ENCODE data around the gene MLXIP. TPM values are rescaled to one million over a fixed set of nuclear protein-coding genes. Genes with fewer than 3 reads are reported as not detected.

MLXIP gene
- polyA plus RNA-seq, 4 donors, result 8.5 to 55.0 (median 30.5) TPM

GRCh38 chr12:122135437-122136031, 57.0 kb downstream of the MLXIP start:
- H3K9me3 ChIP-seq (ENCODE audit: control insufficient read depth in 2 of 2, insufficient read depth in 1 of 2, low read depth in 1 of 2, low read length in 1 of 2), result no peaks in the 10 kb centered on the region
- DNase-seq (no peak), FAIRE-seq (no peak)
- no peaks in the 10 kb centered on the region for H3K4me1 ChIP-seq (ENCODE audit: control insufficient read depth in 3 of 3, insufficient read depth in 2 of 3, low read depth in 1 of 3, low read length in 2 of 3)
- WGBS, 3 donors, result 96 to 97% (median 97%) methylated on average over 18 of the region's 18 CpGs
- no peaks in the 10 kb centered on the region for H3K27me3 ChIP-seq (ENCODE audit: control insufficient read depth in 3 of 3, insufficient read depth in 3 of 3, low read length in 3 of 3)
- H3K27ac ChIP-seq (ENCODE audit: low read depth in 1 of 3, low read length in 2 of 3), result no peak overlapping the region
- H3K4me3 ChIP-seq (ENCODE audit: low read depth in 1 of 3, low read length in 3 of 3), result no peak overlapping the region
- peaks cover 11 to 98% (median 15%) of the 10 kb centered on the region in 3 donors for H3K36me3 ChIP-seq (ENCODE audit: control insufficient read depth in 3 of 3, insufficient read depth in 2 of 3, low read depth in 1 of 3, low read length in 3 of 3)

- no peak for FAIRE-seq
- peaks cover 9 to 98% (median 19%) of the 10 kb centered on the region in 3 donors for H3K36me3 ChIP-seq (ENCODE audit: control insufficient read depth in 3 of 3, insufficient read depth in 2 of 3, low read depth in 1 of 3, low read length in 3 of 3)
- 83 to 91% (median 86%) methylated on average over 10 of the region's 10 CpGs for WGBS, 3 donors
Measured at GRCh38 chr12:122137229-122137628, 58.7 kb downstream of the MLXIP start.

GRCh38 chr12:122137681-122138080, 59.1 kb downstream of the MLXIP start:
- FAIRE-seq, result no peak
- Histone ChIP-seq H3K4me1 (ENCODE audit: control insufficient read depth in 3 of 3, insufficient read depth in 2 of 3, low read depth in 1 of 3, low read length in 2 of 3) (no peaks in the 10 kb centered on the region), H3K36me3 (ENCODE audit: control insufficient read depth in 3 of 3, insufficient read depth in 2 of 3, low read depth in 1 of 3, low read length in 3 of 3) (peaks cover 10 to 98% (median 17%) of the 10 kb centered on the region in 3 donors), H3K4me3 (ENCODE audit: low read depth in 1 of 3, low read length in 3 of 3) (no peak overlapping the region), H3K27ac (ENCODE audit: low read depth in 1 of 3, low read length in 2 of 3) (no peak overlapping the region), H3K9me3 (ENCODE audit: control insufficient read depth in 2 of 2, insufficient read depth in 1 of 2, low read depth in 1 of 2, low read length in 1 of 2) (no peaks in the 10 kb centered on the region), H3K27me3 (ENCODE audit: control insufficient read depth in 3 of 3, insufficient read depth in 3 of 3, low read length in 3 of 3) (no peaks in the 10 kb centered on the region)
- DNase-seq, result peak; percentile 49 to 52
- WGBS, 3 donors, result 42 to 59% (median 52%) methylated on average over 11 of the region's 11 CpGs

More at GRCh38 chr12:122137229-122137628, 58.7 kb downstream of the MLXIP start:
- Histone ChIP-seq H3K27me3 (ENCODE audit: control insufficient read depth in 3 of 3, insufficient read depth in 3 of 3, low read length in 3 of 3) (no peaks in the 10 kb centered on the region), H3K4me3 (ENCODE audit: low read depth in 1 of 3, low read length in 3 of 3) (no peak overlapping the region), H3K4me1 (ENCODE audit: control insufficient read depth in 3 of 3, insufficient read depth in 2 of 3, low read depth in 1 of 3, low read length in 2 of 3) (no peaks in the 10 kb centered on the region), H3K27ac (ENCODE audit: low read depth in 1 of 3, low read length in 2 of 3) (no peak overlapping the region), H3K9me3 (ENCODE audit: control insufficient read depth in 2 of 2, insufficient read depth in 1 of 2, low read depth in 1 of 2, low read length in 1 of 2) (no peaks in the 10 kb centered on the region)
- no peak for DNase-seq

GRCh38 chr12:122138181-122138580, 59.6 kb downstream of the MLXIP start:
- FAIRE-seq (no peak), DNase-seq (no peak)
- Histone ChIP-seq H3K9me3 (ENCODE audit: control insufficient read depth in 2 of 2, insufficient read depth in 1 of 2, low read depth in 1 of 2, low read length in 1 of 2) (no peaks in the 10 kb centered on the region), H3K4me1 (ENCODE audit: control insufficient read depth in 3 of 3, insufficient read depth in 2 of 3, low read depth in 1 of 3, low read length in 2 of 3) (no peaks in the 10 kb centered on the region), H3K27me3 (ENCODE audit: control insufficient read depth in 3 of 3, insufficient read depth in 3 of 3, low read length in 3 of 3) (no peaks in the 10 kb centered on the region), H3K36me3 (ENCODE audit: control insufficient read depth in 3 of 3, insufficient read depth in 2 of 3, low read depth in 1 of 3, low read length in 3 of 3) (peaks cover 9 to 98% (median 15%) of the 10 kb centered on the region in 3 donors), H3K4me3 (ENCODE audit: low read depth in 1 of 3, low read length in 3 of 3) (no peak overlapping the region), H3K27ac (ENCODE audit: low read depth in 1 of 3, low read length in 2 of 3) (no peak overlapping the region)
- WGBS, 3 donors, result 85 to 91% (median 88%) methylated on average over 11 of the region's 11 CpGs

- Histone ChIP-seq H3K27me3 (ENCODE audit: control insufficient read depth in 3 of 3, insufficient read depth in 3 of 3, low read length in 3 of 3) (no peaks in the 10 kb centered on the region), H3K36me3 (ENCODE audit: control insufficient read depth in 3 of 3, insufficient read depth in 2 of 3, low read depth in 1 of 3, low read length in 3 of 3) (peaks cover 5 to 98% (median 10%) of the 10 kb centered on the region in 3 donors), H3K27ac (ENCODE audit: low read depth in 1 of 3, low read length in 2 of 3) (no peak overlapping the region), H3K9me3 (ENCODE audit: control insufficient read depth in 2 of 2, insufficient read depth in 1 of 2, low read depth in 1 of 2, low read length in 1 of 2) (no peaks in the 10 kb centered on the region), H3K4me1 (ENCODE audit: control insufficient read depth in 3 of 3, insufficient read depth in 2 of 3, low read depth in 1 of 3, low read length in 2 of 3) (no peaks in the 10 kb centered on the region), H3K4me3 (ENCODE audit: low read depth in 1 of 3, low read length in 3 of 3) (no peak overlapping the region)
- FAIRE-seq, result no peak
- WGBS, 3 donors, result 86 to 88% (median 86%) methylated on average over 11 of the region's 11 CpGs
- DNase-seq, result no peak
Measured at GRCh38 chr12:122138616-122139015, 60.1 kb downstream of the MLXIP start.

- DNase-seq (no peak), FAIRE-seq (no peak)
- H3K36me3 ChIP-seq (ENCODE audit: control insufficient read depth in 3 of 3, insufficient read depth in 2 of 3, low read depth in 1 of 3, low read length in 3 of 3), result peaks cover 5 to 98% (median 8%) of the 10 kb centered on the region in 3 donors
- H3K4me1 ChIP-seq (ENCODE audit: control insufficient read depth in 3 of 3, insufficient read depth in 2 of 3, low read depth in 1 of 3, low read length in 2 of 3), result no peaks in the 10 kb centered on the region
- H3K4me3 ChIP-seq (ENCODE audit: low read depth in 1 of 3, low read length in 3 of 3), result no peak overlapping the region
- no peaks in the 10 kb centered on the region for H3K27me3 ChIP-seq (ENCODE audit: control insufficient read depth in 3 of 3, insufficient read depth in 3 of 3, low read length in 3 of 3)
- H3K27ac ChIP-seq (ENCODE audit: low read depth in 1 of 3, low read length in 2 of 3), result no peak overlapping the region
- no peaks in the 10 kb centered on the region for H3K9me3 ChIP-seq (ENCODE audit: control insufficient read depth in 2 of 2, insufficient read depth in 1 of 2, low read depth in 1 of 2, low read length in 1 of 2)
- 75 to 88% (median 76%) methylated on average over 15 of the region's 15 CpGs for WGBS, 3 donors
Measured at GRCh38 chr12:122139266-122139665, 60.7 kb downstream of the MLXIP start.

GRCh38 chr12:122139941-122140340, 61.4 kb downstream of the MLXIP start:
- Histone ChIP-seq H3K4me3 (ENCODE audit: low read depth in 1 of 3, low read length in 3 of 3) (no peak overlapping the region), H3K27ac (ENCODE audit: low read depth in 1 of 3, low read length in 2 of 3) (no peak overlapping the region), H3K4me1 (ENCODE audit: control insufficient read depth in 3 of 3, insufficient read depth in 2 of 3, low read depth in 1 of 3, low read length in 2 of 3) (no peaks in the 10 kb centered on the region), H3K9me3 (ENCODE audit: control insufficient read depth in 2 of 2, insufficient read depth in 1 of 2, low read depth in 1 of 2, low read length in 1 of 2) (no peaks in the 10 kb centered on the region), H3K27me3 (ENCODE audit: control insufficient read depth in 3 of 3, insufficient read depth in 3 of 3, low read length in 3 of 3) (no peaks in the 10 kb centered on the region), H3K36me3 (ENCODE audit: control insufficient read depth in 3 of 3, insufficient read depth in 2 of 3, low read depth in 1 of 3, low read length in 3 of 3) (peaks cover 5 to 97% (median 8%) of the 10 kb centered on the region in 3 donors)
- DNase-seq (peak in 1 of 2 donors; percentile 69), FAIRE-seq (no peak)
- WGBS, 3 donors, result 29 to 60% (median 48%) methylated on average over 8 of the region's 8 CpGs

- Histone ChIP-seq H3K9me3 (ENCODE audit: control insufficient read depth in 2 of 2, insufficient read depth in 1 of 2, low read depth in 1 of 2, low read length in 1 of 2) (no peaks in the 10 kb centered on the region), H3K4me1 (ENCODE audit: control insufficient read depth in 3 of 3, insufficient read depth in 2 of 3, low read depth in 1 of 3, low read length in 2 of 3) (no peaks in the 10 kb centered on the region), H3K27me3 (ENCODE audit: control insufficient read depth in 3 of 3, insufficient read depth in 3 of 3, low read length in 3 of 3) (no peaks in the 10 kb centered on the region), H3K36me3 (ENCODE audit: control insufficient read depth in 3 of 3, insufficient read depth in 2 of 3, low read depth in 1 of 3, low read length in 3 of 3) (peaks cover 3 to 97% (median 8%) of the 10 kb centered on the region in 3 donors), H3K27ac (ENCODE audit: low read depth in 1 of 3, low read length in 2 of 3) (no peak overlapping the region), H3K4me3 (ENCODE audit: low read depth in 1 of 3, low read length in 3 of 3) (no peak overlapping the region)
- FAIRE-seq, result no peak
- DNase-seq, result no peak
- 81 to 91% (median 85%) methylated on average over 19 of the region's 19 CpGs for WGBS, 3 donors
Measured at GRCh38 chr12:122140467-122141257, 62.1 kb downstream of the MLXIP start.
